ENCODE measurements around the gene NBR1.
"Not testable (repeated sequence)": the region's sequence is repeated elsewhere in the genome, so short reads cannot be mapped to it uniquely, and the experiment has no call there.

NBR1 gene

GRCh38 chr17:43170766-43171585 lies at the start of gene NBR1:
Gene NBR1 (plus strand): TSS chr17:43171214. CDS start chr17:43175800, 4,586 bp downstream.
- DNase-seq (ENCODE audit: low read depth), result peak; percentile 72

- peak; percentile 83 for DNase-seq (ENCODE audit: low read depth)
These were observed 45.7 kb upstream of the NBR1 start, which contains the start of gene BRCA1 for GRCh38 chr17:43125133-43125966. Gene BRCA1 (minus strand): TSS chr17:43125364. CDS start chr17:43124096, 1,268 bp downstream.

- no peak for DNase-seq (ENCODE audit: low read depth)
These were observed 44.8 kb upstream of the NBR1 start for GRCh38 chr17:43125967-43126910.

- DNase-seq (ENCODE audit: low read depth), result no peak
These were observed 44.1 kb upstream of the NBR1 start for GRCh38 chr17:43126911-43127290.

- DNase-seq (ENCODE audit: low read depth), result not testable (repeated sequence)
These were observed 43.6 kb upstream of the NBR1 start for GRCh38 chr17:43127333-43127876.

- DNase-seq (ENCODE audit: low read depth), result no peak
These were observed 41.4 kb upstream of the NBR1 start for GRCh38 chr17:43129671-43130010.

GRCh38 chr17:43132117-43132516 lies 38.9 kb upstream of the NBR1 start:
- no peak for DNase-seq (ENCODE audit: low read depth)

- DNase-seq (ENCODE audit: low read depth), result not testable (repeated sequence)
These were observed 37.6 kb upstream of the NBR1 start for GRCh38 chr17:43133439-43133838.

- no peak for DNase-seq (ENCODE audit: low read depth)
These were observed 36.1 kb upstream of the NBR1 start for GRCh38 chr17:43134774-43135453.

GRCh38 chr17:43135454-43135819 lies 35.6 kb upstream of the NBR1 start:
- DNase-seq (ENCODE audit: low read depth), result no peak

- not testable (repeated sequence) for DNase-seq (ENCODE audit: low read depth)
These were observed 34.4 kb upstream of the NBR1 start for GRCh38 chr17:43136574-43136973.

- DNase-seq (ENCODE audit: low read depth), result not testable (repeated sequence)
These were observed 32.5 kb upstream of the NBR1 start for GRCh38 chr17:43138531-43138930.

- no peak for DNase-seq (ENCODE audit: low read depth)
These were observed 30.4 kb upstream of the NBR1 start for GRCh38 chr17:43140396-43141332.

GRCh38 chr17:43142153-43142552 lies 28.9 kb upstream of the NBR1 start:
- no peak for DNase-seq (ENCODE audit: low read depth)

GRCh38 chr17:43143201-43143600 lies 27.8 kb upstream of the NBR1 start:
- DNase-seq (ENCODE audit: low read depth), result no peak

- no peak for DNase-seq (ENCODE audit: low read depth)
These were observed 24.4 kb upstream of the NBR1 start for GRCh38 chr17:43146649-43147048.

- no peak for DNase-seq (ENCODE audit: low read depth)
These were observed 19.0 kb upstream of the NBR1 start for GRCh38 chr17:43151880-43152456.

- not testable (repeated sequence) for DNase-seq (ENCODE audit: low read depth)
These were observed 17.7 kb upstream of the NBR1 start for GRCh38 chr17:43153197-43153835.

- DNase-seq (ENCODE audit: low read depth), result no peak
These were observed 15.3 kb upstream of the NBR1 start for GRCh38 chr17:43155666-43156065.

All from stimulated activated CD8-positive, alpha-beta memory T cell treated with anti-CD3 and anti-CD28 coated beads, Interleukin-15, amount 100 ng/mL, for 24 hours (primary cell).